GM10266 (cell line): Measurements from ENCODE around the gene NMNAT3.
"Not testable (repeated sequence)": the region's sequence is repeated elsewhere in the genome, so short reads cannot be mapped to it uniquely, and the experiment has no call there.

ENCODE experiments used
- DNase-seq: peaks from one replicate; pipeline ENCODE4 v3.0.0; 2012; ENCODE audit errors: extremely low spot score
- CTCF ChIP-seq: IDR thresholded peaks from 2 replicates; pipeline ENCODE4 v1.5.1; 2012; ENCODE audit warnings: mild to moderate bottlenecking, low read depth; ENCODE audit not compliant: control insufficient read depth, insufficient read depth; ENCODE audit errors: missing control alignments

NMNAT3 gene

GRCh38 chr3:139587797-139588196 is 90.0 kb downstream of the NMNAT3 start:
- no peak for DNase-seq
- no peak for TF ChIP-seq CTCF

- no peak for TF ChIP-seq CTCF
- DNase-seq, result peak; percentile 44
These were observed 91.3 kb downstream of the NMNAT3 start for GRCh38 chr3:139586420-139587017.

- no peak for DNase-seq
- no peak for TF ChIP-seq CTCF
These were observed 92.0 kb downstream of the NMNAT3 start for GRCh38 chr3:139585820-139586219.

- DNase-seq, result not testable (repeated sequence)
These were observed 94.1 kb downstream of the NMNAT3 start for GRCh38 chr3:139583651-139584050.

- no peak for TF ChIP-seq CTCF
- DNase-seq, result no peak
These were observed 99.0 kb downstream of the NMNAT3 start for GRCh38 chr3:139578783-139579182.

GRCh38 chr3:139577909-139578308 is 99.9 kb downstream of the NMNAT3 start:
- TF ChIP-seq CTCF, result no peak
- DNase-seq, result no peak

- TF ChIP-seq CTCF, result no peak
- no peak for DNase-seq
These were observed 100.4 kb downstream of the NMNAT3 start for GRCh38 chr3:139577346-139577745.
